Skeletal muscle tissue (tissue), 4 donors: ENCODE measurements around the gene RAB3IL1. TPM values are rescaled to one million over a fixed set of nuclear protein-coding genes. Genes with fewer than 3 reads are reported as not detected.
A peak's percentile ranks its signal among the peaks of the same experiment; 100 is the strongest.
"Not testable (repeated sequence)": the region's sequence is repeated elsewhere in the genome, so short reads cannot be mapped to it uniquely, and the experiment has no call there.

Source experiments
- H3K27ac ChIP-seq: one replicate; pipeline ENCODE4 v1.7.0; 2013; ENCODE audit warnings: mild to moderate bottlenecking, low read depth, low read length, inconsistent platforms
- H3K27me3 ChIP-seq, 3 donors: one replicate each; pipeline ENCODE4 v1.7.0; 2013; ENCODE audit warnings: low read length in 3 of 3; ENCODE audit not compliant: control insufficient read depth in 3 of 3, insufficient read depth in 3 of 3
- H3K36me3 ChIP-seq, 3 donors: one replicate each; pipeline ENCODE4 v1.7.0; 2013; ENCODE audit warnings: low read length in 3 of 3; ENCODE audit not compliant: control insufficient read depth in 3 of 3, insufficient read depth in 3 of 3
- H3K4me1 ChIP-seq, 3 donors: one replicate each; pipeline ENCODE4 v1.7.0; 2013; ENCODE audit warnings: low read length in 3 of 3, mild to moderate bottlenecking in 3 of 3; ENCODE audit not compliant: control insufficient read depth in 3 of 3, insufficient read depth in 3 of 3
- H3K4me3 ChIP-seq, 3 donors: one replicate each; pipeline ENCODE4 v1.7.0; 2013; ENCODE audit warnings: low read length in 3 of 3
- H3K9ac ChIP-seq, 3 donors: one replicate each; pipeline ENCODE4 v1.7.0; 2013; ENCODE audit warnings: low read length in 3 of 3, mild to moderate bottlenecking in 3 of 3, moderate library complexity in 2 of 3, low read depth in 1 of 3
- H3K9me3 ChIP-seq, 3 donors: one replicate each; pipeline ENCODE4 v1.7.0; 2013; ENCODE audit warnings: low read length in 3 of 3; ENCODE audit not compliant: control insufficient read depth in 3 of 3
- total RNA-seq: library from RNA; depleted of rRNA; stranded (reverse); fragments of >200 nt; gene quantifications from one replicate; pipeline ENCODE4 v1.2.3, GENCODE V29; 2014
- donor health status: Osteomylitis.

Gene RAB3IL1
- total RNA-seq, 1 donor from 2014 or later = 9.4 TPM

DNA sequence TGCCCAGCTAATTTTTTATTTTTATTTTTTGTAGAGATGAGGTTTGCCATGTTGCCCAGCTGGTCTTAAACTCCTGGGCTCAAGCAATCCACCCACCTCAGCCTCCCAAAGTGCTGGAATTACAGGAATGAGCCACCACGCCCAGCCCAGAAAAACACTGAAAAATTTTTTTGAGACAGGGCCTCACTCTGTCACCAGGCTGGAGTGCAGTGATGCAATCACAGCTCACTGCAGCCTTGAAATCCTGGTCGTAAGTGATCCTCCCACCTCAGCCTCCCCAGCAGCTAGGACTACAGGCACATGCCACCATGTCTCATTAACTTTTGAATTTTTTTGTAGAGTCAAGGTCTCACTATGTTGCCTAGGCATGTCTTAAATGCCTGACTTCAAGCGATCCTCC is 35.1 kb downstream of the RAB3IL1 start:
- not testable (repeated sequence) for H3K27me3 ChIP-seq, H3K9ac ChIP-seq, H3K27ac ChIP-seq, H3K9me3 ChIP-seq, H3K4me3 ChIP-seq
- Histone ChIP-seq H3K4me1 (peaks cover 4 to 26% (median 10%) of the 10 kb centered on the region in 3 donors), H3K36me3 (peaks cover 0 to 18% (median 4%) of the 10 kb centered on the region in 3 donors)

DNA sequence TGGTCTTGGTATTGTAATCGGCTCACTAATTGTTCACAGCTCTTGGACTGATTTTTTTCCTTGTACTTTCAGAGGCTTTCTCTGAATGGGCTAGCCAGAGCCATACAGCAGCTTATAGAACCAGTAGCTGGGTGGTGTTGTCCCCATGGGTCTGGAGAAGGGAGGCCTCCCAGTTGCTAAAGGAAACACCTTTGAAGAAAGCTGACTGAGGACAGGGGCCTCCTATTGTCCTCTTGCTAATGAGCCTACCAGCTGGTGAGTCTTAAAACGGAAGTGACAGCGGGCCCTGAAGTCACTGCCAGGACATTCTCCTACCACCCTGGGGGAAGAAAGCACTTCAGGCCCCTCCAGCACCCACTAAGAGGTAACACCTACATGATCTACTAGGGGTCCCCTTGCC is 36.0 kb downstream of the RAB3IL1 start:
- no peaks in the 10 kb centered on the region for H3K9me3 ChIP-seq
- no peak overlapping the region for H3K9ac ChIP-seq
- H3K4me3 ChIP-seq = no peak overlapping the region
- peak overlapping the region; percentile 66 for H3K27ac ChIP-seq
- H3K27me3 ChIP-seq = no peaks in the 10 kb centered on the region
- peaks cover 0 to 18% (median 4%) of the 10 kb centered on the region in 3 donors for H3K36me3 ChIP-seq
- H3K4me1 ChIP-seq = peaks cover 4 to 20% (median 5%) of the 10 kb centered on the region in 3 donors

DNA sequence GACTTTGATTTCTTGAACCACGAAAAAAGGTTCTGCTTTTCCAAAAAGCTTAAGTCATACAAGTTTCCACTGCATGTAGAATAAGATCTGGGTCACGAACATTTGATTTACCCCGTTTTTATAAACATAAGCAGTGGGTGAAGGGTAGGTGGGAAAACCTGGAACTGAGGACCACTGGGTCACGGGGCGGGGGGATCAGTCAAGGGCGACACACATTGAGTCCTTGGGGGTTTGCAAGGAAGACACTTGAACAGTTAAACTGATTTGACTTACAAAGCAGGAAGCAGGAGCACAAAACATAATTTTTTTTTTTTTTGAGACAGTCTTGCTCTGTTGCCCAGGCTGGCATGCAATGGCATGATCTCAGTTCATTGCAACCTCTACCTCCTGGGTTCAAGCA is 36.9 kb downstream of the RAB3IL1 start:
- peaks cover 0 to 21% (median 4%) of the 10 kb centered on the region in 3 donors for H3K36me3 ChIP-seq
- H3K4me3 ChIP-seq = no peak overlapping the region
- no peak overlapping the region for H3K27ac ChIP-seq
- no peaks in the 10 kb centered on the region for H3K27me3 ChIP-seq
- peaks cover 2 to 14% (median 3%) of the 10 kb centered on the region in 3 donors for H3K4me1 ChIP-seq
- no peak overlapping the region for H3K9ac ChIP-seq
- no peaks in the 10 kb centered on the region for H3K9me3 ChIP-seq

DNA sequence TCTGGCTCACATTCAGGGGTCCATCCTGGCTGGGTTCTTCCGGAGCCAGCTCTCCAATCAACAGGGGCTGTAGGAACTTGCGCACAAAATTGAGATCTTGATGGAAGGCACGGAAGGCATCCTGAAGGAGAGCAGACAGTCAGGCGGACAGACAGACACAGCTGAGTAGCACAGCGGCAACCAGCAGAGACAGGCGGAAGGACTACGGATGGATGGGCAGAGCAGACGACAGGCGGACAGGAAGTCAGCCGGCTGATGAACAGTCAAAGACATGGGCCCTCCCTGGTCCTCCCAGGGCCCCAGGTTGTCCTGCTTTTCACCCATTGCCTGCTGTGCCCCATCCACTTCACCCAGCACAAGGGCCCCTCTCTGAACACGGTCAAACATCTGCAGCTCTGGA is 37.3 kb downstream of the RAB3IL1 start:
- peaks cover 0 to 21% (median 4%) of the 10 kb centered on the region in 3 donors for H3K36me3 ChIP-seq
- peaks cover 0 to 11% (median under 1%) of the 10 kb centered on the region in 3 donors for H3K4me1 ChIP-seq
- H3K9me3 ChIP-seq = no peaks in the 10 kb centered on the region
- H3K9ac ChIP-seq = no peak overlapping the region
- H3K27me3 ChIP-seq = no peaks in the 10 kb centered on the region
- H3K27ac ChIP-seq = no peak overlapping the region
- H3K4me3 ChIP-seq = no peak overlapping the region

DNA sequence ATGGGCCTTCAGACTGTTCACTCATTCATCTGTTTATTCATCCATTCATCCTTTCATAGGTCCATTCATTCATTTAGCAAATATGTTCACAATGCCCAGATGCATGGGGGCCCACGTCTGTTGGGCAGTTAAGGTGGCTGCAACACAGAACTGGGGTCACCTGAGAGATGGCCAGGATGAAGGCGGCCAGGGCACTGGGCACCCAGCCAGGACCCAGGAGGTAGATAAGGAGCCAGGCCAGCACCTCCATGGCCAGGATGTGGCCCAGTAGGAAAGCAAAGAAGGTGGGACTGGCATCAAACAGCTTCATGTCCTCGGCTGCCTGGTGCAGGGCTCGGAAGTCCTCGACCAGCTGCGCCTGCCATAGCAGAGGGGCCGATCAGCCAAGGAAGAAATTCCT is 38.2 kb downstream of the RAB3IL1 start:
- peaks cover 0 to 21% (median 4%) of the 10 kb centered on the region in 3 donors for H3K36me3 ChIP-seq
- no peak overlapping the region for H3K27ac ChIP-seq
- H3K9ac ChIP-seq = no peak overlapping the region
- peaks cover 4 to 15% (median 8%) of the 10 kb centered on the region in 3 donors for H3K4me1 ChIP-seq
- H3K4me3 ChIP-seq = no peak overlapping the region
- H3K9me3 ChIP-seq = no peaks in the 10 kb centered on the region
- no peaks in the 10 kb centered on the region for H3K27me3 ChIP-seq

GRCh38 chr11:61875698-61876097 is 41.7 kb downstream of the RAB3IL1 start:
- H3K4me1 ChIP-seq = peaks cover 12 to 26% (median 21%) of the 10 kb centered on the region in 3 donors
- H3K36me3 ChIP-seq = peaks cover 0 to 21% (median 4%) of the 10 kb centered on the region in 3 donors
- H3K9ac ChIP-seq = no peak overlapping the region
- H3K9me3 ChIP-seq = no peaks in the 10 kb centered on the region
- H3K27ac ChIP-seq = no peak overlapping the region
- peaks cover 0 to 3% (median 0%) of the 10 kb centered on the region in 3 donors for H3K27me3 ChIP-seq
- H3K4me3 ChIP-seq = no peak overlapping the region

- peaks cover 21 to 31% (median 26%) of the 10 kb centered on the region in 3 donors for H3K4me1 ChIP-seq
- H3K36me3 ChIP-seq = peaks cover 0 to 21% (median 4%) of the 10 kb centered on the region in 3 donors
- no peak overlapping the region for H3K4me3 ChIP-seq
- no peaks in the 10 kb centered on the region for H3K9me3 ChIP-seq
- peaks cover 0 to 3% (median 0%) of the 10 kb centered on the region in 3 donors for H3K27me3 ChIP-seq
- H3K27ac ChIP-seq = no peak overlapping the region
- no peak overlapping the region for H3K9ac ChIP-seq
Measured at GRCh38 chr11:61874853-61875252, 42.5 kb downstream of the RAB3IL1 start.

- no peaks in the 10 kb centered on the region for H3K9me3 ChIP-seq
- H3K9ac ChIP-seq = no peak overlapping the region
- H3K4me1 ChIP-seq = peaks cover 21 to 34% (median 28%) of the 10 kb centered on the region in 3 donors
- no peak overlapping the region for H3K27ac ChIP-seq
- peaks cover 0 to 20% (median 4%) of the 10 kb centered on the region in 3 donors for H3K36me3 ChIP-seq
- peaks cover 0 to 3% (median 0%) of the 10 kb centered on the region in 3 donors for H3K27me3 ChIP-seq
- H3K4me3 ChIP-seq = peak overlapping the region in 1 of 3 donors; percentile 22
Measured at GRCh38 chr11:61874377-61874809, 43.0 kb downstream of the RAB3IL1 start.

- no peak overlapping the region for H3K4me3 ChIP-seq
- H3K9ac ChIP-seq = no peak overlapping the region
- H3K36me3 ChIP-seq = peaks cover 0 to 16% (median 4%) of the 10 kb centered on the region in 3 donors
- peaks cover 21 to 34% (median 28%) of the 10 kb centered on the region in 3 donors for H3K4me1 ChIP-seq
- no peaks in the 10 kb centered on the region for H3K9me3 ChIP-seq
- peaks cover 0 to 3% (median 0%) of the 10 kb centered on the region in 3 donors for H3K27me3 ChIP-seq
- H3K27ac ChIP-seq = no peak overlapping the region
Measured at GRCh38 chr11:61873588-61874376, 43.6 kb downstream of the RAB3IL1 start.

DNA sequence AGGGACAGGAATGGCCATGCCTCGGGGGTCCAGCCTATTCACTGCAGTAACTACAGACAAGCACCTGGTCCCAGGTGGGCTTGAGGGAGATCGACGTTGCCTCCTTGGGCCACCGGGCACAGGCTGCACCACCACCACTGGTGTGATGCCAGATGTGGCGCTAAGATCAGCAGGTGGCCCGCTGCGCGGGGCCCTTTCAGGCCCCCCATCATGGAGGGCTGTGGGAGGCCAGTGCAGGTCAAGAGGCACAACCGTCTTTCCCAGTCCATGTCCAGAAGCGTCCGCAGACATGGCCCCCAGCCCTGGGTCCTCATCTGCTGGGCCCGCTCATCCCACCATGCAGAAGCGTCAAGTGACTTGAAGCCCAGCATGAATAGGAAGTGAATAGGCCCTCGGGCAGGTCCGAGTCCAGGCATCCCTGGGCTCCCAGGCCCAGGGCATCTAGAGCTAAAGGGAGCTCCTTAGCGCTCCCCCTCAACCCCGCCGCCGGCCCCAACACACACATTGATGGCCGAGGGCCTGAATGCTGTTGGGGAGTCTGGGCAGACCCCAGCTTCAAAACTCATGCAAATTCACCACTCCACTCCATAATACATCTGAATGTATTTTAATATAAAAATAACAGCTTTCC is 44.3 kb downstream of the RAB3IL1 start:
- Histone ChIP-seq H3K9ac (no peak overlapping the region), H3K4me1 (peaks cover 21 to 34% (median 28%) of the 10 kb centered on the region in 3 donors), H3K27me3 (peaks cover 0 to 3% (median 0%) of the 10 kb centered on the region in 3 donors), H3K27ac (no peak overlapping the region), H3K36me3 (peaks cover 0 to 9% (median 0%) of the 10 kb centered on the region in 3 donors), H3K9me3 (no peaks in the 10 kb centered on the region), H3K4me3 (no peak overlapping the region)
